ENCODE measurements around the gene CLEC18A. TPM values are rescaled to one million over a fixed set of nuclear protein-coding genes. Genes with fewer than 3 reads are reported as not detected.

Gene CLEC18A
- total and polyA plus RNA-seq, 2 of the 8 experiments (the other 6 are each of a cell fraction or from before 2014, with no cell fraction given), result 1.3 to 1.4 TPM

DNA sequence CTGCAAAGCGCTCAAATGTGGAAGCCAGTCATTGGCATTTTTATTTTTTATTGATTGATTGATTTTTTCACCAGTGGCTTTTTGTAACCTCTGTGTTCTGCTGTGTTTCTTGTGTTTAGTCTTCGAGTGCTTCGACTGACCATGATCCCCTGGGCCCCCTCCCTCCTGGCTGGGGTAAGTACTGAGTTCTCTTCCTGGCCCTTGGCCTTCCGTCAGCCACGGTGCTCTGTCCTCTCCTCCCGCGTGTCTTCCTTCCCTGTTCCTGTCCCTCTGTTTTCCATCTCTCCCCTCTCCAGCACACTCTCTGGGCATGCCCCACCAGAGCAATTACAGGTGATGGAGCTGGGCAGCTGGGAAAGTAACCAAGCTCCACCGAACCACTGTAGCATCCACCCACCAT is 25.8 kb upstream of the CLEC18A start:
- Histone ChIP-seq H2AK5ac (ENCODE audit: low read depth, low read length) (no peak overlapping the region), H3K9me3 (ENCODE audit: insufficient read depth in 2 of 2, low read depth in 1 of 2, low read length in 1 of 2) (no peaks in the 10 kb centered on the region), H3K4me1 (replicated peaks in 1 of 4; ENCODE audit: control insufficient read depth in 3 of 4, insufficient read depth in 4 of 4, low read length in 3 of 4) (peaks cover 0 to 6% (median 4%) of the 10 kb centered on the region in 4 experiments; a peak in 4 of 7 replicates), H2BK120ac (replicated peaks; ENCODE audit: low read depth, low read length) (no peak overlapping the region), H3K79me1 (ENCODE audit: low read depth, low read length) (no peaks in the 10 kb centered on the region; the same call in 1 of the 2 replicates), H2BK15ac (ENCODE audit: low read length) (no peak overlapping the region), H2BK20ac (ENCODE audit: low read length) (no peak overlapping the region), H3K14ac (ENCODE audit: insufficient read length) (no peak overlapping the region), H4K91ac (replicated peaks; ENCODE audit: insufficient read length, low read length) (no peak overlapping the region), H3K36me3 (ENCODE audit: control insufficient read depth in 2 of 4, insufficient read depth in 4 of 4, low read length in 3 of 4) (no peaks in the 10 kb centered on the region; a peak in 2 of 8 replicates), H4K20me1 (replicated peaks in 1 of 2; ENCODE audit: control insufficient read depth in 1 of 2, insufficient read depth in 2 of 2, low read length in 2 of 2) (no peaks in the 10 kb centered on the region), H3K27ac (ENCODE audit: low read depth, low read length) (no peak overlapping the region), H3K56ac (replicated peaks; ENCODE audit: insufficient read length, low read depth, low read length) (no peak overlapping the region), H2BK5ac (ENCODE audit: low read depth, low read length) (no peak overlapping the region), H3K23me2 (ENCODE audit: low read depth, low read length) (no peaks in the 10 kb centered on the region), H3K4ac (replicated peaks; ENCODE audit: insufficient read length, low read depth, low read length) (no peak overlapping the region), H3K4me2 (ENCODE audit: insufficient read depth in 1 of 2, low read depth in 2 of 2, low read length in 2 of 2) (no peak overlapping the region), H3K27me3 (replicated peaks in 1 of 4; ENCODE audit: control insufficient read depth in 3 of 4, extremely low read depth in 1 of 4, insufficient read depth in 3 of 4, low read length in 3 of 4) (no peaks in the 10 kb centered on the region), H3K23ac (ENCODE audit: insufficient read length) (no peak overlapping the region), H4K8ac (ENCODE audit: extremely low read depth, insufficient read depth, low read length) (no peak overlapping the region), H3K4me3 (ENCODE audit: extremely low read depth in 1 of 4, insufficient read depth in 2 of 4, low read depth in 3 of 4, low read length in 4 of 4) (no peak overlapping the region), H4K5ac (ENCODE audit: insufficient read length, low read depth, low read length) (no peak overlapping the region), H2AFZ (ENCODE audit: low read length) (no peak overlapping the region), H2BK12ac (ENCODE audit: low read depth, low read length) (no peak overlapping the region), H3K79me2 (ENCODE audit: control insufficient read depth in 1 of 2, insufficient read depth in 2 of 2, low read length in 2 of 2) (no peaks in the 10 kb centered on the region), H3K9ac (replicated peaks in 1 of 4; ENCODE audit: extremely low read depth in 1 of 4, low read depth in 3 of 4, low read length in 3 of 4) (no peak overlapping the region), H3K18ac (ENCODE audit: extremely low read depth, low read length) (no peak overlapping the region; the same call in 1 of the 2 replicates)
- FAIRE-seq (no peak), DNase-seq (ENCODE audit: low read depth in 1 of 2, low spot score in 2 of 2) (no peak)
- POLR2A ChIA-PET (ENCODE audit: partially characterized antibody), result no interaction called here
- 92% methylated on average over 7 of the region's 8 CpGs; no CpG with 5 or more reads in 1 of the 2 experiments for WGBS, 2 experiments (ENCODE audit: extremely low coverage in 1 of 2, insufficient coverage in 1 of 2, insufficient read length in 1 of 2, insufficient replicate concordance in 2 of 2, low coverage in 1 of 2, low lambda C conversion rate in 2 of 2, missing lambda C conversion rate in 1 of 2)
- CTCF ChIA-PET (ENCODE audit: partially characterized antibody), result interaction anchor here (0.7 to 9.6 kb wide), 4 partner anchors 14 to 377 kb away, joined by 3 to 123 read pairs (median 40); no protein-coding TSS in a partner anchor
- TF ChIP-seq SIN3A (conservative IDR thresholded peaks at IDR 0.05 in 1 of 2, IDR thresholded peaks at IDR 0.05 in 1 of 2; ENCODE audit: low read depth in 1 of 2, low read length in 2 of 2) (no peak), TAF7 (optimal IDR thresholded peaks at IDR 0.05; ENCODE audit: borderline replicate concordance, low read depth, low read length) (no peak), TEAD4 (IDR thresholded peaks at IDR 0.05; ENCODE audit: low read depth, low read length) (no peak), SUZ12 (IDR thresholded peaks at IDR 0.05; ENCODE audit: low read length) (no peak)
- TF ChIP-seq, protein P1, sequence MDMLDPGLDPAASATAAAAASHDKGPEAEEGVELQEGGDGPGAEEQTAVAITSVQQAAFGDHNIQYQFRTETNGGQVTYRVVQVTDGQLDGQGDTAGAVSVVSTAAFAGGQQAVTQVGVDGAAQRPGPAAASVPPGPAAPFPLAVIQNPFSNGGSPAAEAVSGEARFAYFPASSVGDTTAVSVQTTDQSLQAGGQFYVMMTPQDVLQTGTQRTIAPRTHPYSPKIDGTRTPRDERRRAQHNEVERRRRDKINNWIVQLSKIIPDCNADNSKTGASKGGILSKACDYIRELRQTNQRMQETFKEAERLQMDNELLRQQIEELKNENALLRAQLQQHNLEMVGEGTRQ (IDR thresholded peaks at IDR 0.05; ENCODE audit: low read length), result no peak

All from H1 (cell line).